Upper lobe of left lung (tissue), 6 donors: ENCODE results near the gene ELN. TPM values are rescaled to one million over a fixed set of nuclear protein-coding genes. Genes with fewer than 3 reads are reported as not detected.

ENCODE experiments used
- ATAC-seq, 2 donors: fragments of 200-7000 bp; cut with Tn5 transposase; one replicate each; pipeline ENCODE4 v1.9.1; 2022; ENCODE audit warnings: mild to moderate bottlenecking in 2 of 2, moderate library complexity in 2 of 2; ENCODE audit not compliant: low FRiP score in 2 of 2
- DNase-seq, 2 donors: peaks; one replicate each; pipeline ENCODE4 v3.0.0-alpha.2; 2019 to 2020
- H3K27ac ChIP-seq, 4 donors: fragments of 200-600 bp; sonication (generic); one replicate each; pipeline ENCODE4 v1.5.1; 2016 to 2019
- H3K27me3 ChIP-seq, 4 donors: fragments of 200-600 bp; sonication (generic); one replicate each; pipeline ENCODE4 v1.5.1; 2017 to 2019
- H3K36me3 ChIP-seq, 4 donors: fragments of 200-600 bp; sonication (generic); one replicate each; pipeline ENCODE4 v1.5.1; 2016 to 2019
- H3K4me1 ChIP-seq, 4 donors: fragments of 200-600 bp; sonication (generic); one replicate each; pipeline ENCODE4 v1.5.1; 2018 to 2019
- H3K4me3 ChIP-seq, 4 donors: fragments of 200-600 bp; sonication (generic); one replicate each; pipeline ENCODE4 v1.5.1; 2017 to 2019; ENCODE audit warnings: mild to moderate bottlenecking in 2 of 4, moderate library complexity in 1 of 4
- H3K9me3 ChIP-seq, 4 donors: fragments of 200-600 bp; sonication (generic); one replicate each; pipeline ENCODE4 v1.5.1; 2018 to 2019
- CTCF ChIP-seq, 6 experiments: fragments of 450-650 bp in 4 of 6; fragments of 200-600 bp in 2 of 6; sonication (generic) in 2 of 6; IDR thresholded peaks; one replicate each; pipeline ENCODE4 v1.5.1; 2016 to 2019; ENCODE audit warnings: antibody characterized with exemption in 6 of 6
- EP300 ChIP-seq, 4 donors: sonication (generic); formaldehyde crosslinking; IDR thresholded peaks; one replicate each; pipeline ENCODE4 v1.5.1; 2017; ENCODE audit warnings: antibody characterized with exemption in 4 of 4, control low read depth in 2 of 4
- POLR2A ChIP-seq, 4 donors: fragments of 450-650 bp; IDR thresholded peaks; one replicate each; pipeline ENCODE4 v1.5.1; 2016 to 2017; ENCODE audit warnings: antibody characterized with exemption in 4 of 4, mild to moderate bottlenecking in 2 of 4
- POLR2AphosphoS5 ChIP-seq, 2 donors: sonication (generic); formaldehyde crosslinking; IDR thresholded peaks; one replicate each; pipeline ENCODE4 v1.5.1; 2017; ENCODE audit warnings: antibody characterized with exemption in 2 of 2
- WGBS, 2 donors: methylation state at CpG; one replicate each; pipeline ENCODE4 v1.1.5; 2017 to 2018; 5-methylcytosine and 5-hydroxymethylcytosine counted together
- total RNA-seq, 6 donors: library from RNA; depleted of rRNA in 4 of 6; stranded (reverse); fragments of >200 nt in 4 of 6; gene quantifications; one replicate each; pipeline versions ENCODE4 v1.1.0 to v1.2.1, GENCODE V29; 2016 to 2021
- donor health status: DM: no; HTN: no; CAD: no; lungs with moderate emphysema.
- donor health status: DM: no; HTN: yes; CAD: no; lungs with severe emphysema.

ELN gene
- total RNA-seq, 6 donors from 2014 or later: 24.4 to 582 (median 229) TPM

DNA sequence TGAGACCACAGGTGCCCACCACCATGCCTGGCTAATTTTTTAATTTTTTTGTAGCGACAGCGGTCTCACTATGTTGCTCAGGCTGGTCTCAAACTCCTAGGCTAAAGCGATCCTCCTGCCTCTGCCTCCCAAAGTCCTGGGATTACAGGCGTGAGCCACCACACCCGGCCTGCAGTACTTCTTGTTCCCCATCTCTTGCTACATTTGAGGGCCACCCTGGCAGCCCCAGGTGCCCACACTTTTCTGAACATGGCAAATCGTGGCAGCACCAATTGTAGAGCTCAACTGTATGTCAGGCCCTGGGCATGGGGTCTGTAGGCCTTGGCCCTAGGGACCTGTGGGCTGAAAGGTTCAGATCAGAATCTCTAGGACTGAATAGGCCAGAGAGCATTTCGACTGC, 30.5 kb downstream of the ELN start:
- Histone ChIP-seq H3K36me3 (peaks cover 0 to 64% (median 7%) of the 10 kb centered on the region in 4 donors), H3K4me3 (no peak overlapping the region), H3K9me3 (no peaks in the 10 kb centered on the region), H3K27ac (peak overlapping the region in 1 of 4 donors; percentile 31), H3K27me3 (no peaks in the 10 kb centered on the region), H3K4me1 (peaks cover 3 to 33% (median 18%) of the 10 kb centered on the region in 4 donors)
- DNase-seq (no peak), ATAC-seq (no peak)
- WGBS, 2 donors: 94 to 95% methylated on average over 7 of the region's 7 CpGs
- TF ChIP-seq POLR2AphosphoS5 (IDR thresholded peaks at IDR 0.05): no peak
- no peak for TF ChIP-seq CTCF (IDR thresholded peaks at IDR 0.05)

- ATAC-seq (no peak), DNase-seq (no peak)
- 76 to 85% methylated on average over 2 of the region's 2 CpGs for WGBS, 2 donors
- Histone ChIP-seq H3K4me3 (no peak overlapping the region), H3K27me3 (no peaks in the 10 kb centered on the region), H3K36me3 (peaks cover 0 to 58% (median 7%) of the 10 kb centered on the region in 4 donors), H3K9me3 (no peaks in the 10 kb centered on the region), H3K27ac (peak overlapping the region in 1 of 4 donors; percentile 31), H3K4me1 (peaks cover 3 to 33% (median 18%) of the 10 kb centered on the region in 4 donors)
- TF ChIP-seq POLR2AphosphoS5 (IDR thresholded peaks at IDR 0.05): no peak
- TF ChIP-seq POLR2A (IDR thresholded peaks at IDR 0.05): no peak
These were observed 31.1 kb downstream of the ELN start for GRCh38 chr7:74059037-74059436.

GRCh38 chr7:74059681-74060588, 32.0 kb downstream of the ELN start:
- Histone ChIP-seq H3K36me3 (peaks cover 0 to 49% (median 7%) of the 10 kb centered on the region in 4 donors), H3K27me3 (no peaks in the 10 kb centered on the region), H3K4me3 (no peak overlapping the region), H3K4me1 (peaks cover 3 to 33% (median 18%) of the 10 kb centered on the region in 4 donors), H3K27ac (peak overlapping the region; percentile 12 to 91 (median 78)), H3K9me3 (no peaks in the 10 kb centered on the region)
- TF ChIP-seq EP300 (IDR thresholded peaks at IDR 0.05): no peak
- no peak for TF ChIP-seq CTCF (IDR thresholded peaks at IDR 0.05)
- TF ChIP-seq POLR2AphosphoS5 (IDR thresholded peaks at IDR 0.05): no peak
- TF ChIP-seq POLR2A (IDR thresholded peaks at IDR 0.05): no peak
- ATAC-seq (peak in 1 of 2 donors; percentile 41), DNase-seq (peak; percentile 74 to 85)
- 60 to 77% methylated on average over 15 to 19 of the region's 21 CpGs for WGBS, 2 donors

GRCh38 chr7:74061840-74062539, 34.0 kb downstream of the ELN start:
- DNase-seq (peak; percentile 89 to 91), ATAC-seq (peak; percentile 90 to 93)
- 13 to 67% methylated on average over 1 to 20 of the region's 20 CpGs for WGBS, 2 donors
- Histone ChIP-seq H3K4me3 (peak overlapping the region in 3 of 4 donors; percentile 27 to 42 (median 34)), H3K36me3 (peaks cover 0 to 34% (median 2%) of the 10 kb centered on the region in 4 donors), H3K27ac (peak overlapping the region; percentile 85 to 91 (median 90)), H3K27me3 (no peaks in the 10 kb centered on the region), H3K9me3 (no peaks in the 10 kb centered on the region), H3K4me1 (peaks cover 3 to 33% (median 18%) of the 10 kb centered on the region in 4 donors)
- TF ChIP-seq POLR2AphosphoS5 (IDR thresholded peaks at IDR 0.05) (peak; percentile 69 to 84), CTCF (IDR thresholded peaks at IDR 0.05) (peak in 1 of 6 experiments; percentile 9), EP300 (IDR thresholded peaks at IDR 0.05) (peak in 1 of 4 donors; percentile 66), POLR2A (IDR thresholded peaks at IDR 0.05) (peak in 3 of 4 donors; percentile 52 to 80 (median 62))

DNA sequence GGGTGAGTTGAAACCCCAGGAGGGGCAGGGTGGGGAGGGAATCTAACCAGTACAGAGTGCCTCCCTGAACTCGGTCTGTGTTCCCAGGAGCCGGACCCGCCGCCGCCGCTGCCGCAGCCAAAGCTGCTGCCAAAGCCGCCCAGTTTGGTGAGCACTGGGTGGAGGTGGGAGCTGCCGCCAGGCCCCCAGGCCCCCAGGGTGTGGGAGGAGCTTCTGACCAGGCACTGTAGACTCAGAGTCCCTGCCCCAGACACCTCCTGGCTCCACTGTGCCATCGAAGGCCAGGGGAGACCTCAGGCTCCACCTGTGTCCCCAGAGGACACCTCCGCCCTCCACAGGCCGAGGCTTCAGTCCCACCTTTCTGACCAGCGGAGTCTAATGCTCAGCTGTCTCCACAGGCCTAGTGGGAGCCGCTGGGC, 35.3 kb downstream of the ELN start:
- TF ChIP-seq POLR2A (IDR thresholded peaks at IDR 0.05) (no peak), EP300 (IDR thresholded peaks at IDR 0.05) (no peak), POLR2AphosphoS5 (IDR thresholded peaks at IDR 0.05) (no peak), CTCF (IDR thresholded peaks at IDR 0.05) (no peak)
- no peak overlapping the region for H3K4me3 ChIP-seq
- H3K27ac ChIP-seq: no peak overlapping the region
- H3K36me3 ChIP-seq: peaks cover 0 to 26% (median 0%) of the 10 kb centered on the region in 4 donors
- ATAC-seq (no peak), DNase-seq (peak in 1 of 2 donors; percentile 88)
- H3K27me3 ChIP-seq: no peaks in the 10 kb centered on the region
- H3K4me1 ChIP-seq: peaks cover 3 to 33% (median 18%) of the 10 kb centered on the region in 4 donors
- WGBS, 2 donors: 88 to 100% methylated on average over 3 to 7 of the region's 14 CpGs
- H3K9me3 ChIP-seq: no peaks in the 10 kb centered on the region
